ENCODE data around the gene DYSF.

- no peak for TF ChIP-seq CTCF (conservative IDR thresholded peaks at IDR 0.05)
- no peak for TF ChIP-seq ZFX (IDR thresholded peaks at IDR 0.05)
These were observed 187.1 kb downstream of the DYSF start for GRCh38 chr2:71640489-71640888.

Data from C4-2B (cell line).